NCI-H146 (cell line): Measurements from ENCODE around the gene RFFL.

Experiments used
- DNase-seq: peaks from one replicate; lab custom pipeline; 2025; lab: John Stamatoyannopoulos, UW

RFFL gene

DNA sequence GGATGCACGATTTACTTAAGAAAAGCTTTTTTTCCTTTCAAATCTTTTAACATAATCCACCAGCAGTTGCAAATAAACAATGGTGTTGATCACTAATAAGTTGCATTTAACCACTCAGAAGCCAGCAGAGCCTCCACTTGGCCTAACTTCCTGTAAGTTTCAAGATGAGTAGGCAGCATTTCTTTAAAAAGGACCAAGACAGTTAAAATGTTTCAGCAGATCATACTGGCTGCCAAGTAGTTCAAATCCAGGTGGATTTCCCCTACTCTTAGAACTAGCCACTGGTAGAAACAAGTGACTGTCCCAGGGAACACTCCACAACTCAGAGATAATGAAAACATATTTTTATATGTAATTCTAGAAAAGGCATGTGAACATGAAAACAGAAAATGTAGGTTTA is 17.0 kb upstream of the RFFL start:
- no peak for DNase-seq

GRCh38 chr17:35079547-35080423 is 16.3 kb upstream of the RFFL start:
- no peak for DNase-seq

- DNase-seq, result no peak
Measured at GRCh38 chr17:35076874-35077273, 13.4 kb upstream of the RFFL start.

- DNase-seq, result no peak
Measured at GRCh38 chr17:35074711-35075707, 11.5 kb upstream of the RFFL start.

GRCh38 chr17:35073991-35074627 is 10.6 kb upstream of the RFFL start:
- DNase-seq, result no peak

DNA sequence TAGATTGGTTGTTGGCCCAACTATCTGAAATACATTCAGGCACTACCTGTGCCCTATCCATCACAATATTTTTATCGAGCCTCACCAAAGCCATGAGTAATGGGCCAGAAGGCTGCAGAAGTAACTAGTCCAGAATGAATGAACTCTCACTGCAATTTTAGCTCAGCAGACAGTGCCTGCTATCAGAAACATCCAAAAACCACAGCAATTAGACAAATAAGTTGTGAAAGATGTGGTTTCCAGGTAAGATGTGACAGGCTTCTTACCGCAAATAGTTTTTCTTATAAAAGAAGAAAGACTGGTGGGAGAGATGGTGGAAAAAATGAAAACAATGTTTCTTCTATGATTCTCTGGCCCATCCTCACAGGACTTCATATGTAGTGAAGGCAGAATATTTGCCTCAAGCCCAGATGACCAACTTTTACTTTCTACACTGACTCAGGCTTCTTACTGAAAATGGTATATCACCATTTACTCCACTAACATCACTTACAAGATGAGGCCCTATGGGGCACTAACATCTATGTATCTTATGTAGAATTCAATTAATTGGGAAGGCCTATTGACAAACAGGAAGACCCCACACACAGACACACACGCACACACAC is 9.8 kb upstream of the RFFL start:
- DNase-seq, result no peak

- no peak for DNase-seq
Measured at GRCh38 chr17:35069311-35069710, 5.8 kb upstream of the RFFL start.

- no peak for DNase-seq
Measured at GRCh38 chr17:35068249-35068648, 4.7 kb upstream of the RFFL start.

- DNase-seq, result no peak
Measured at GRCh38 chr17:35065880-35066279, 2.4 kb upstream of the RFFL start.

- no peak for DNase-seq
Measured at GRCh38 chr17:35064516-35065215, 1.2 kb upstream of the RFFL start.

DNA sequence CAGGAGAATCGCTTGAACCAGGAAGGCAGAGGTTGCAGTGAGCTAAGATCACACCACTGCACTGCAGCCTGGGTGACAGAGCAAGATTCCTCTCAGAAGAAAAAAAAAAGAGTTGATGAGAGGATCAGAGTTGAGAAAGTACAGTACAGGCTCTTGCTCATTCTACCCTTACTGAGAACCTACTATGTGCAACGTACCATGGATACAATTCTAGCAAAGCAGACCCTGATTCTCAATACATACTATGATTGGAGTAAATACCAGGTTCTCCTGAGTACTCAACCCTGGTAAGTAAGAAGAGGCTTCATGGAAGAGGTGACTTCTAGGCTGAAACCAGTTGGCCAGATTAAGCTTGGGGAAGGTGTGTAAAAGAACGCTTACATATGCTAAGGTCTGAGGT is 1.2 kb downstream of the RFFL start:
- DNase-seq, result no peak

GRCh38 chr17:35057332-35057915 is 6.1 kb downstream of the RFFL start:
- DNase-seq, result no peak

GRCh38 chr17:35056013-35056412 is 7.5 kb downstream of the RFFL start:
- DNase-seq, result no peak

DNA sequence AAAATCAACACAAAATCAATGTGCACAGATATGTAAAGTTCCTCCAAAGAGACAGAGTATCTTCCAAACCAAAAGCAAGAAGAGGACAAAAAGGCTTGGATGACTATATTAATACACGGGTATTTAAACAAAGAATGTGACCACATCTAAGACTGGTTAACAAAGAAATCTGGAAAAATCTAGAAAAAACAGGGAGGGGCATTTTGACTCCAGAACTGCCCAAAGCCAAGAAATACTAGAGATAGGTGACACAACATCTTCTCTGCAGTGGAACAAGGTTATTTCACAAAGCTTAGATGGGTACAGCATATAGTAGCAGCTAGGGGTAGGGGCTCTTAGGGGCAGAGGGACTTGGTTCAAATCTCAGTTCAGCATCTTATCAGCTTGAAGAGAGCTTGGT is 10.3 kb downstream of the RFFL start:
- no peak for DNase-seq

- DNase-seq, result no peak
Measured at GRCh38 chr17:35052780-35053179, 10.7 kb downstream of the RFFL start.

DNA sequence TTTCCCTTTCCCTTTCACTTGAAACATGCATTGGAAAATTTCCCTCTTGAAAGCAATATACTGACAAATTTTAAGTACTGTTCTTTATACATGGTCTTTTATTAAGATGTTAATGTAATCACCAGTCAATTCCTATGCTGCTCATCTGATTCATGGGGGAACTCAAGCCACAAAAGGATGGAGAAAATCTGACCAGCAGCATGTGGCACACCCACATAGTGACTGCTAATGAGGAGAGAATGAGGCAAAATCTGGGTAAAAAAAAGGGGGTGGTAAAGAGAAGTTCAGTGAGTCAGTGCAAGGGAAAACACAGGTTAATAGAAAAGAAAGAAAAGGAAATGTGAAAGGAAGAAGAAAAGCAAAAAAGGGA is 11.3 kb downstream of the RFFL start:
- DNase-seq, result no peak

- no peak for DNase-seq
Measured at GRCh38 chr17:35051579-35052240, 11.8 kb downstream of the RFFL start.

DNA sequence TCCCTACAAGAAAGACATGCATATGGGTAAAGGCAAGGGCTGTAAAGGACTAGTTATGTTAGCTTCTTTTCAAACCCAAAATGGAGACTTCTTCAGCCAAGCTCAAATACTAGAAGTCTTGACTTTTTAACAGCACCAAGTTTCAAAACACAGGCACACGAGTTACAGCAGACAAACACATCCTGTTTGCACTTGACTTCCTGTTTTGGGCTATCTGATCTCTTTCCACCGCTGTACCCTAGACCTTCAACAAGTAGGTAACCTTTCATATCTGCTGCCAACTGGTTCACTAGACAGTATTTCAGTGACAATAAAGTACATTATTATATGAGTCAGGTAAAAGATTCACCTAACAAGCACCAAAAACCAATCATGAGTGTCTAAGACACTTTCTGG is 12.3 kb downstream of the RFFL start:
- DNase-seq, result no peak

GRCh38 chr17:35050170-35050569 is 13.3 kb downstream of the RFFL start:
- DNase-seq, result no peak

DNA sequence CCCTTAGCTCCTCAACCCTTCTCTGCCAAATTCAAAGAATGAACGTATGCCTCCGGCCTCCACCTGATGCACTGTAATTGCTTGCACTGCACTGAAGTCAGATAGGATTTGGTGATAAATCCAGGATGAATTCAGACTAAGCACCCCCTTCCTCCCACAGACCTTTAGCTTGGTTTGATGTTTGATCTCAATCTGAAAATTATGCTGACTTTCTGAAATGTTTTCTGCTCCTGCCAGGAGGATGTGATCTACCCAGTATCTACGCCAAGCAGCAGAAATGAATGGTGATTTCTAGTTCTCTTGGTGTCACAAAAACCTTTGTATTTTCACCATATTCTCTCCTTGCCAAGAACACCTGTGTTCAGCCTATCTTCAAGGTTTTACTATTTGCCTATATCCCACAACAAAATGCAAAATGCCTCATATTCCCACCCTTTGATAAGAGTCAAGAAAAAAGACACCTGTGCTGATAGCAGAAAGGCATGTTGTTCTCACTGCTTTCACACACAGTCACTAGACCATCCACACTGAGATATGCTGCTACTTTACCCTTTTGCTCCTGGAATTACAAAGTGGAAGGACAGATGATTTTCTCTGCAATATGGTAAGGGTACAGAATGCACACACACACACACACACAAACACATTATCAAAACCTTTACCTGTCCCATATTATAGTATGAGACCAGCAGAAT is 14.7 kb downstream of the RFFL start:
- DNase-seq, result no peak
